HCT116 (cell line): Measurements from ENCODE around the gene RPL36AL. TPM values are rescaled to one million over a fixed set of nuclear protein-coding genes. Genes with fewer than 3 reads are reported as not detected.
A peak's percentile ranks its signal among the peaks of the same experiment; 100 is the strongest.

ENCODE experiments used
- ATAC-seq: fragments of 200-7000 bp; cut with Tn5 transposase; 2 replicates; pipeline ENCODE4 v1.9.1; 2020; ENCODE audit warnings: mild to moderate bottlenecking, moderate library complexity
- BruUV-seq: library from RNA; stranded (reverse); fragments of 400-500 nt; replicated peaks from 2 replicates; lab custom pipeline; 2021; lab: Mats Ljungman, UMichigan
- CTCF ChIA-PET: fragments of 300-600 bp; sonication (Branson Sonifier 250); formaldehyde crosslinking; loops from one replicate; lab custom pipeline; 2021; ENCODE audit warnings: antibody characterized with exemption; lab: Charles Lee
- POLR2A ChIA-PET: fragments of 300-600, 350-600 bp; sonication (Branson Sonifier 250); formaldehyde crosslinking; loops from one replicate; lab custom pipeline; 2021; ENCODE audit warnings: antibody characterized with exemption; lab: Charles Lee
- RAD21 ChIA-PET, 2 experiments: fragments of 300-600 bp; sonication (Branson Sonifier 250); formaldehyde crosslinking; loops; one replicate each; lab custom pipeline; 2023; ENCODE audit warnings: low total read pairs in 2 of 2; ENCODE audit not compliant: uncharacterized antibody in 2 of 2, unreplicated experiment in 2 of 2, low non-redundant PET in 1 of 2; lab: Charles Lee
- DNase-seq: peaks from one replicate; pipeline ENCODE4 v3.0.0-alpha.2; 2010; ENCODE audit warnings: low read depth, low spot score
- H2AFZ ChIP-seq: fragments of 200-600 bp; shearing (Covaris generic), sonication (generic); 2 replicates; pipeline ENCODE4 v1.6.1; 2017; ENCODE audit warnings: low read depth, mixed run types, mixed read lengths, antibody characterized with exemption, low read length; ENCODE audit not compliant: poor library complexity, severe bottlenecking
- H3K27ac ChIP-seq: 2 replicates; pipeline ENCODE4 v1.5.1; 2012; ENCODE audit warnings: low read depth, low read length
- H3K27me3 ChIP-seq: fragments of 200-600 bp; sonication (generic); 2 replicates; pipeline ENCODE4 v1.6.1; 2016; ENCODE audit warnings: mixed run types, low read length, mixed read lengths; ENCODE audit not compliant: insufficient read depth
- H3K36me3 ChIP-seq, 2 experiments: fragments of 200-500 bp in 1 of 2; fragments of 200-600 bp in 1 of 2; sonication (Bioruptor generic) in 1 of 2; sonication (generic) in 1 of 2; 2 replicates each; pipeline versions ENCODE4 v1.5.1 to v1.6.1; 2014 to 2016; ENCODE audit warnings: low read length in 2 of 2, inconsistent platforms in 1 of 2, mixed read lengths in 1 of 2, mixed run types in 1 of 2; ENCODE audit not compliant: insufficient read depth in 2 of 2, control insufficient read depth in 1 of 2
- H3K4me1 ChIP-seq, 2 experiments: fragments of 200-600 bp in 1 of 2; sonication (generic) in 1 of 2; 2 replicates each; pipeline versions ENCODE4 v1.5.1 to v1.6.1; 2012 to 2017; ENCODE audit warnings: low read length in 2 of 2, inconsistent platforms in 1 of 2, mild to moderate bottlenecking in 1 of 2, mixed read lengths in 1 of 2, mixed run types in 1 of 2, moderate library complexity in 1 of 2; ENCODE audit not compliant: insufficient read depth in 2 of 2, control insufficient read depth in 1 of 2
- H3K4me2 ChIP-seq: fragments of 200-600 bp; sonication (generic); 2 replicates; pipeline ENCODE4 v1.6.1; 2017; ENCODE audit warnings: mixed run types, low read length, mixed read lengths
- H3K4me3 ChIP-seq, 2 experiments: fragments of 200-600 bp in 1 of 2; sonication (generic) in 1 of 2; replicated peaks in 1 of 2; 2 replicates each; pipeline ENCODE4 v1.5.1; 2011 to 2016; ENCODE audit warnings: low read length in 2 of 2, control low read depth in 1 of 2, low read depth in 1 of 2, mild to moderate bottlenecking in 1 of 2, mixed read lengths in 1 of 2, mixed run types in 1 of 2
- H3K79me2 ChIP-seq: fragments of 200-600 bp; sonication (generic); 2 replicates; pipeline ENCODE4 v1.6.1; 2017; ENCODE audit warnings: mild to moderate bottlenecking, mixed run types, low read length, moderate library complexity, mixed read lengths; ENCODE audit not compliant: insufficient read depth
- H3K9ac ChIP-seq: fragments of 200-600 bp; sonication (generic); 2 replicates; pipeline ENCODE4 v1.6.1; 2016; ENCODE audit warnings: low read length, mixed read lengths
- H3K9me2 ChIP-seq: fragments of 200-600 bp; sonication (generic), shearing (Covaris generic); 2 replicates; pipeline ENCODE4 v1.6.1; 2017; ENCODE audit warnings: mixed run types, mild to moderate bottlenecking, moderate library complexity; ENCODE audit not compliant: insufficient read depth
- H3K9me3 ChIP-seq, 2 experiments: fragments of 200-500 bp in 1 of 2; fragments of 200-600 bp in 1 of 2; sonication (Bioruptor generic) in 1 of 2; sonication (generic) in 1 of 2; 2 replicates each; pipeline ENCODE4 v1.6.1; 2014 to 2017; ENCODE audit warnings: low read length in 2 of 2, mixed read lengths in 2 of 2, inconsistent platforms in 1 of 2, low read depth in 1 of 2, mild to moderate bottlenecking in 1 of 2, mixed run types in 1 of 2, moderate library complexity in 1 of 2; ENCODE audit not compliant: control insufficient read depth in 1 of 2, insufficient read depth in 1 of 2
- H4K20me1 ChIP-seq: fragments of 200-600 bp; sonication (generic), shearing (Covaris generic); 2 replicates; pipeline ENCODE4 v1.6.1; 2017; ENCODE audit warnings: mixed run types, mild to moderate bottlenecking, moderate library complexity; ENCODE audit not compliant: insufficient read depth
- FOSL1 ChIP-seq: IDR thresholded peaks from 2 replicates; pipeline ENCODE4 v1.6.1; 2012; ENCODE audit warnings: low read depth
- JUND ChIP-seq: IDR thresholded peaks from 2 replicates; pipeline ENCODE4 v1.6.1; 2012
- MAX ChIP-seq: IDR thresholded peaks from 2 replicates; pipeline ENCODE4 v1.6.1; 2012
- POLR2A ChIP-seq: IDR thresholded peaks from 2 replicates; pipeline ENCODE4 v1.7.0; 2011; ENCODE audit warnings: borderline replicate concordance; ENCODE audit not compliant: insufficient read depth, insufficient read length; ENCODE audit errors: extremely low read depth
- SRF ChIP-seq: IDR thresholded peaks from 2 replicates; pipeline ENCODE4 v1.6.1; 2012; ENCODE audit warnings: low read depth
- TCF7L2 ChIP-seq: IDR thresholded peaks from 2 replicates; pipeline ENCODE4 v1.7.0; 2011; ENCODE audit warnings: borderline replicate concordance, inconsistent platforms; ENCODE audit not compliant: insufficient read depth, insufficient read length; ENCODE audit errors: extremely low read depth
- ZFX ChIP-seq: fragments of 450-650 bp; IDR thresholded peaks from 2 replicates; pipeline ENCODE4 v1.6.1; 2017
- intact Hi-C: fragments of 100-400 bp; cut with micrococcal nuclease; formaldehyde crosslinking; loops from 2 replicates; pipeline ENCODE4 v1.10.0; 2022
- total RNA-seq: library from RNA; stranded (reverse); gene quantifications from one replicate; pipeline ENCODE4 v1.2.1, GENCODE V29; 2021; ENCODE audit not compliant: unreplicated experiment
- TF ChIP-seq, protein P1 (sequence below): IDR thresholded peaks from 2 replicates; pipeline ENCODE4 v1.6.1; 2011; ENCODE audit warnings: mild to moderate bottlenecking, low read length, moderate library complexity; ENCODE audit not compliant: insufficient replicate concordance; ENCODE audit errors: extremely low read depth
- TF ChIP-seq, protein P2 (sequence below), 3 experiments: fragments of 200-600 bp in 1 of 3; sonication (generic) in 1 of 3; IDR thresholded peaks in 2 of 3; conservative IDR thresholded peaks in 1 of 3; 2 replicates each; pipeline ENCODE4 v1.5.1; 2012 to 2017; ENCODE audit warnings: low read depth in 2 of 3, low read length in 2 of 3, antibody characterized with exemption in 1 of 3, borderline replicate concordance in 1 of 3, control low read depth in 1 of 3, mild to moderate bottlenecking in 1 of 3, mixed read lengths in 1 of 3, mixed run types in 1 of 3, moderate library complexity in 1 of 3; ENCODE audit not compliant: insufficient read depth in 1 of 3

RPL36AL gene
- total RNA-seq, 1 experiment from 2014 or later, result 212 TPM

- no peaks in the 10 kb centered on the region for H3K9me2 ChIP-seq
- H3K79me2 ChIP-seq, result peaks cover 73% of the 10 kb centered on the region
- peak overlapping the region; percentile 94 for H3K9ac ChIP-seq
- peaks cover 8 to 41% of the 10 kb centered on the region in 2 experiments; a peak in 3 of 4 replicates for H3K4me1 ChIP-seq
- peak overlapping the region; percentile 74 for H3K4me2 ChIP-seq
- BruUV-seq, result no TSS peak
- TF ChIP-seq, protein P1, sequence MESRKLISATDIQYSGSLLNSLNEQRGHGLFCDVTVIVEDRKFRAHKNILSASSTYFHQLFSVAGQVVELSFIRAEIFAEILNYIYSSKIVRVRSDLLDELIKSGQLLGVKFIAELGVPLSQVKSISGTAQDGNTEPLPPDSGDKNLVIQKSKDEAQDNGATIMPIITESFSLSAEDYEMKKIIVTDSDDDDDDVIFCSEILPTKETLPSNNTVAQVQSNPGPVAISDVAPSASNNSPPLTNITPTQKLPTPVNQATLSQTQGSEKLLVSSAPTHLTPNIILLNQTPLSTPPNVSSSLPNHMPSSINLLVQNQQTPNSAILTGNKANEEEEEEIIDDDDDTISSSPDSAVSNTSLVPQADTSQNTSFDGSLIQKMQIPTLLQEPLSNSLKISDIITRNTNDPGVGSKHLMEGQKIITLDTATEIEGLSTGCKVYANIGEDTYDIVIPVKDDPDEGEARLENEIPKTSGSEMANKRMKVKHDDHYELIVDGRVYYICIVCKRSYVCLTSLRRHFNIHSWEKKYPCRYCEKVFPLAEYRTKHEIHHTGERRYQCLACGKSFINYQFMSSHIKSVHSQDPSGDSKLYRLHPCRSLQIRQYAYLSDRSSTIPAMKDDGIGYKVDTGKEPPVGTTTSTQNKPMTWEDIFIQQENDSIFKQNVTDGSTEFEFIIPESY, result no peak
- TF ChIP-seq JUND (no peak), SRF (no peak), ZFX (peak; percentile 61; the same call in 1 of the 2 replicates), FOSL1 (no peak), POLR2A (no peak), MAX (peak; percentile 62), TCF7L2 (no peak)
- TF ChIP-seq, protein P2, sequence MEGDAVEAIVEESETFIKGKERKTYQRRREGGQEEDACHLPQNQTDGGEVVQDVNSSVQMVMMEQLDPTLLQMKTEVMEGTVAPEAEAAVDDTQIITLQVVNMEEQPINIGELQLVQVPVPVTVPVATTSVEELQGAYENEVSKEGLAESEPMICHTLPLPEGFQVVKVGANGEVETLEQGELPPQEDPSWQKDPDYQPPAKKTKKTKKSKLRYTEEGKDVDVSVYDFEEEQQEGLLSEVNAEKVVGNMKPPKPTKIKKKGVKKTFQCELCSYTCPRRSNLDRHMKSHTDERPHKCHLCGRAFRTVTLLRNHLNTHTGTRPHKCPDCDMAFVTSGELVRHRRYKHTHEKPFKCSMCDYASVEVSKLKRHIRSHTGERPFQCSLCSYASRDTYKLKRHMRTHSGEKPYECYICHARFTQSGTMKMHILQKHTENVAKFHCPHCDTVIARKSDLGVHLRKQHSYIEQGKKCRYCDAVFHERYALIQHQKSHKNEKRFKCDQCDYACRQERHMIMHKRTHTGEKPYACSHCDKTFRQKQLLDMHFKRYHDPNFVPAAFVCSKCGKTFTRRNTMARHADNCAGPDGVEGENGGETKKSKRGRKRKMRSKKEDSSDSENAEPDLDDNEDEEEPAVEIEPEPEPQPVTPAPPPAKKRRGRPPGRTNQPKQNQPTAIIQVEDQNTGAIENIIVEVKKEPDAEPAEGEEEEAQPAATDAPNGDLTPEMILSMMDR (IDR thresholded peaks at IDR 0.05 in 2 of 3, conservative IDR thresholded peaks at IDR 0.05 in 1 of 3; ENCODE audit: borderline replicate concordance in 1 of 3, insufficient read depth in 1 of 3, low read depth in 2 of 3, low read length in 2 of 3), result no peak
- TF ChIP-seq, all 23 proteins: peak for 2
- POLR2A ChIA-PET, result interaction anchor here (0.6 to 2.3 kb wide), 8 partner anchors 9 to 241 kb away, joined by 3 to 17 read pairs (median 6); partner anchors contain the start of genes DNAAF2 and RPS29
- DNase-seq, result no peak
- Histone ChIP-seq H4K20me1 (0 out of 2 replicates have a peak, but pooled peaks cover 4% of the 10 kb centered on the region), H3K9me3 (no peaks in the 10 kb centered on the region), H3K27ac (peak overlapping the region; percentile 86), H3K36me3 (peaks cover 17 to 21% of the 10 kb centered on the region in 2 experiments; a peak in 3 of 4 replicates), H3K4me3 (peak overlapping the region; percentile 82 to 96), H3K27me3 (no peaks in the 10 kb centered on the region), H2AFZ (no peak overlapping the region)
- peak; percentile 52 for ATAC-seq
- RAD21 ChIA-PET, result interaction anchor here in 1 of 2 experiments (0.6 to 2.1 kb wide), 2 partner anchors 13 to 30 kb away, joined by 3 to 5 read pairs; no protein-coding TSS in a partner anchor
- CTCF ChIA-PET, result interaction anchor here (1.4 to 1.7 kb wide), 2 partner anchors 13 to 35 kb away, joined by 3 to 12 read pairs; partner anchors contain the start of gene RPS29
- intact Hi-C loops, result loop anchor here (5.0 kb wide), 1 partner anchor 496 kb away; the partner anchor contains the start of gene VCPKMT
These were observed 872 bp upstream of the RPL36AL start for GRCh38 chr14:49621114-49621881.
